Uterus (tissue), 2 donors: ENCODE results near the gene EVA1C.

Experiments
- CTCF ChIP-seq, 4 experiments: fragments of 200-600 bp in 2 of 4; fragments of 450-650 bp in 2 of 4; sonication (generic) in 2 of 4; IDR thresholded peaks; one replicate each; pipeline ENCODE4 v1.5.1; 2016 to 2019; ENCODE audit warnings: antibody characterized with exemption in 4 of 4, mild to moderate bottlenecking in 2 of 4, moderate library complexity in 1 of 4
- POLR2A ChIP-seq, 2 donors: fragments of 450-650 bp; IDR thresholded peaks; one replicate each; pipeline ENCODE4 v1.6.1; 2016; ENCODE audit warnings: antibody characterized with exemption in 2 of 2, mild to moderate bottlenecking in 1 of 2, moderate library complexity in 1 of 2

- TF ChIP-seq CTCF (IDR thresholded peaks at IDR 0.05) = no peak
- no peak for TF ChIP-seq POLR2A (IDR thresholded peaks at IDR 0.05)
These were observed 134.5 kb downstream of the EVA1C start for GRCh38 chr21:32547018-32547417.
